KOPT-K1 (cell line): Measurements from ENCODE around the gene ZBTB48.

Source experiments
- H3K27ac ChIP-seq: fragments of 200-600 bp; sonication (generic); 2 replicates; pipeline ENCODE4 v1.5.1; 2016; ENCODE audit warnings: antibody characterized with exemption, mild to moderate bottlenecking, low read depth, low read length; ENCODE audit not compliant: poor library complexity, severe bottlenecking
- H3K36me3 ChIP-seq: fragments of 200-600 bp; sonication (generic); 2 replicates; pipeline ENCODE4 v1.5.1; 2017; ENCODE audit warnings: antibody characterized with exemption, mild to moderate bottlenecking, low read length, moderate library complexity; ENCODE audit not compliant: insufficient read depth
- H3K9me3 ChIP-seq: fragments of 200-600 bp; sonication (generic); 2 replicates; pipeline ENCODE4 v1.5.1; 2017; ENCODE audit warnings: antibody characterized with exemption, low read length, mild to moderate bottlenecking; ENCODE audit not compliant: insufficient read depth, poor library complexity, severe bottlenecking

Gene ZBTB48

DNA sequence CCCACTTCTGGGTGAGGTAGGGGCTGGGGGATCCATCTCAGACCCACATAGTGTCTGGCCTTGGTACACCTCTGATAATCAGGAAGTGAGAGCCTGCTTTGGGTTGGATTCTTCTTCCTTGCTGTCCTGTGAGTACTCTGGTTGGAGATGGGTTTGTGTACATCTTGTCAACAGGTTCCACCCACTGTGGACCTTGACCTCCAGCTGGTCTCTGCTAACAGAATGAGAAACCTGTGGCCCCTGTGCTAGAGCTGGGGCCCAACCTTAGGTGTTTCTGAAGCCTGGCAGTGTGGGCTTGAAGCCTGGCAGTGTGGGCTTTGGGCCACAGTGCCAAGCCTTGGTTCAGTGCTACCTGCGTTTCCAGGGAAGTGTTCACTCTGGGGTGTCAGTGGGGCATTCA lies 2.6 kb downstream of the ZBTB48 start:
- Histone ChIP-seq H3K36me3 (peaks cover 17% of the 10 kb centered on the region; the same call in 1 of the 2 replicates), H3K27ac (no peak overlapping the region), H3K9me3 (no peaks in the 10 kb centered on the region)

DNA sequence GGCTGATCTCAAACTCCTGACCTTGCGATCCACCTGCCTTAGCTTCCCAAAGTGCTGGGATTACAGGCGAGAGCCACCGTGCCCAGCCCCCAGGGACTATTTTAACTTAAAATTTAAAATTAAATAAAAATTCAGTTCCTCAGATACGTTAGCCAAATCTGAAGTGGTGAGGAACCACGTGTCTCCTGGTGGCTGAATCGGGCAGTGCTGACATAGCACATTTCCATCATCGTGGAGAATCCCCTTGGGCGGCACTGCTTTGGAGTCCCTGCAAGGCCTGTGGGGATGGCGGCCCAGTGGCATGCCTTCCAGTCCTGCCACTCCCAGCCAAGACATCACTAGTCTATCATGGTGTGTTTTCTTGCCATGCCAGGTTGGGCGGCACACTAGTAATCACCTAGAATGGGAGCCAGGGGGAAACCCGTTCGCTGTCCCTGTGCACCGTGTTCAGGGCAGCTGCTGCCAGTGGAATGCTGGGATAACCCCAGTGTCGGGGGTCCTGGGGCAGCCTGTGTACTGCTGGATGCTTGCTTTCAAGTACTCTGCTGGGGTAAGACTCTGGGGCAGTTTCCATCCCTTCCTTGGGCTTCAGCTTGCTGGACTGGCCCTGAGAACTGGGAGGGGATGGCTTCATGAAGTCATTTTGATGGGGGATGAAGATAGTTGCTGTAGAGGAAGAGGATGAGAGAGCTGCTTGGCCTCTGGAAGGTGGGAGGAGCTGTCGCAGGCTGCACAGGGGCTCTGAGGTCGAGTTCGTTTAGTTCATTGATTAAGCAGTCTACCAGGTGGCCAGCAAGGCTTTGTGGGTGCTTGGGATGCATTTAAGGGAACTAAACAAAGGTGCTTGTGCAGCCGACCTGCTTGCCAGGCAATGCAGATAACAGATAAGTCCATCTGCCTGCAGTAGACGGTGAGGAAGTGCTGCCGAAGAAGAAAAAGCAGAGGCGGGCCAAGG lies 4.6 kb downstream of the ZBTB48 start:
- H3K27ac ChIP-seq: no peak overlapping the region
- H3K36me3 ChIP-seq: peaks cover 37% of the 10 kb centered on the region
- no peaks in the 10 kb centered on the region for H3K9me3 ChIP-seq

DNA sequence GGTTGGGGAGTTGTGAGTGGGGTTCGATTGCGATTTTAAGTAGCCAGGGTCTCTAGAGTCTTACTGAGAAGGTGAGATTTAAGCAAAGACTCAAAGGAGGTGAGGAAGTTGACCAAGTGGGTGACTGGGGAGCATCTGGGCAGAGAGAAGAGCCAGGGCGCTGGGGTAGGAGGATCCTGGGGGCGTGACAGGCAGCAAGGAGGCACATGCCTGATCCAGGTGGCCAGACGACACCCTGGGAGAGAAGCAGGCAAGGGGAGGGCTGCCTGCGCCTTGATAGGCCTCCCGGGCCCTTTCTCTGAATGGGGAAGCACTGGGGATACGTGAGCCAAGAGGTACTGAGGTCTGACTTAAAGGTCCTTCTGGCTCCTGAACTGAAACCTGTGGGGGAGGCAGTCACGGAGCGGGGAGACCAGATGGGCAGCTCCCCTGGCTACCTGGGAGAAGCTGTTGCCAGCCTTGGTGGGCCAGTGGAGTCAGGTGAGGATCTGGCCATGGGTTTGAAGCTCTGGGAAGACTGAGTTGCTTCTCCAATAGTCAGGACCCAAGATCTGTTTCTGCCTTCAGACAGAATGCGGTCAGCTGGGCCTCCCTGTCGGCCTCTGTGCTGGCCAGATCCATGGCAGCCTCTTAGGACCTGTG lies 5.4 kb downstream of the ZBTB48 start:
- Histone ChIP-seq H3K36me3 (peaks cover 45% of the 10 kb centered on the region), H3K9me3 (no peaks in the 10 kb centered on the region), H3K27ac (no peak overlapping the region)

DNA sequence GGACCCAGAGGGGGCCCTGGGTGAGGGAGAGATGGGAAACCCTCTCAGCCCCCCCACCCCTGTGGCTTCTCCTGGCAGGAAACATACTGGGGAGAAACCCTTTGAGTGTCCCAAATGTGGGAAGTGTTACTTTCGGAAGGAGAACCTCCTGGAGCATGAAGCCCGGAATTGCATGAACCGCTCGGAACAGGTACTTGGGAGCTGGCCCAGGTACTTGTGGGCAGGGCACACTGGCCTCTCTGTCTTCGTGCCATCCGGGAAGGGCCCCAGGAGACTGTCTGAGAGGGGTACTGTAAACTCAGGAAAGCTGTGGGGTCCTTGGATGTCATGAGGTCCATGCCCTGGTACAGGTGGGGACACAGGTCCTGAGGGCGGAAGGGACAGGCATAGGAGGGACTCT lies 6.0 kb downstream of the ZBTB48 start:
- no peak overlapping the region for H3K27ac ChIP-seq
- no peaks in the 10 kb centered on the region for H3K9me3 ChIP-seq
- peaks cover 51% of the 10 kb centered on the region for H3K36me3 ChIP-seq

DNA sequence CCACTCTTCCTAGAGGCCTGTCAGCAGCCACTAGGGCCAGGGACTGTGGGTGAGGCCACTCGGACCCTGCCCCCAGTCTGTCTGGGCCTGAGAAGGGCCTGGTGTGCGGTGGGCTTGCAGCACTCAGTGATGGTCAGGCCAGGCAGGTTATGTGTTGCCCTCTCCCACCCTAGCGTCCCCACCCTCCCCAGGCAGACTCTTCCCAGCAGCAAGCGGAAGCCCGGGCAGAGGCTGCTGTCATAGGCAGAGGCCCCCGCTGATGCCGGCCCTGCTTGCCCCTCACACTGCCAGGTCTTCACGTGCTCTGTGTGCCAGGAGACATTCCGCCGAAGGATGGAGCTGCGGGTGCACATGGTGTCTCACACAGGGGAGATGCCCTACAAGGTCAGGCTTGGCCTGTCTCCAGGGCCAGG lies 6.6 kb downstream of the ZBTB48 start:
- Histone ChIP-seq H3K9me3 (no peaks in the 10 kb centered on the region), H3K36me3 (peaks cover 57% of the 10 kb centered on the region), H3K27ac (no peak overlapping the region)

DNA sequence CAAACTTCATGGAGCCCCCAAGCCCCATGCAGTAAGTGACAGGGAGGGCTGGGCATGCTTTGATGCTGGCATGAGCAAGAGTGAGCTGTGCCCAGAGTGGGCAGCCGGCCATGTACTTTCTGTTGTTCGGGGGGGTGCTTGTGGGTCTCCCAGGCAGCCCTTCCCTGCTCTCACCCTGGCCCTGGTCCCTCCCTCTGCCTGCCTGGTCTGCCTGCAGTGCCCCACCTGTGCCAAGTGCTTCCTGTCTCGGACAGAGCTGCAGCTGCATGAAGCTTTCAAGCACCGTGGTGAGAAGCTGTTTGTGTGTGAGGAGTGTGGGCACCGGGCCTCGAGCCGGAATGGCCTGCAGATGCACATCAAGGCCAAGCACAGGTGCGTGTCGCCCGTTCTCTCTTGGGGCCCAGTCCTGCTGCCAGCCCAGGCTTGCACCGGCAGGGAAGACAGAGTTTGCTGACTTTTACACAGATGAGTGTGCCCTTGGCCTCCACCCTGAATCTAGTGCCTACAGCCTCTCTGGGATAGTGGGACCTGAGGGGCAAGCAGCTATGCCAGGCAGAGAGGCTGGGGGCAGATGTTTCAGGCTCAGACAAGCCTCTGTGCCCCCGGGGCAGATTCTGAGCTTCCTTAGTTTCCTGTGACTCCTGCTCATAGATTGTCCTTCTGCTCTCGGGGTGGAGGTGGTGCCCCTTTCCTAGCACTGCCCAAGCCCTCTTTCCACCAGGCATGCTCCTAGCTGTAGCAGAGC lies 7.6 kb downstream of the ZBTB48 start:
- peaks cover 60% of the 10 kb centered on the region for H3K36me3 ChIP-seq
- no peak overlapping the region for H3K27ac ChIP-seq
- H3K9me3 ChIP-seq: no peaks in the 10 kb centered on the region

DNA sequence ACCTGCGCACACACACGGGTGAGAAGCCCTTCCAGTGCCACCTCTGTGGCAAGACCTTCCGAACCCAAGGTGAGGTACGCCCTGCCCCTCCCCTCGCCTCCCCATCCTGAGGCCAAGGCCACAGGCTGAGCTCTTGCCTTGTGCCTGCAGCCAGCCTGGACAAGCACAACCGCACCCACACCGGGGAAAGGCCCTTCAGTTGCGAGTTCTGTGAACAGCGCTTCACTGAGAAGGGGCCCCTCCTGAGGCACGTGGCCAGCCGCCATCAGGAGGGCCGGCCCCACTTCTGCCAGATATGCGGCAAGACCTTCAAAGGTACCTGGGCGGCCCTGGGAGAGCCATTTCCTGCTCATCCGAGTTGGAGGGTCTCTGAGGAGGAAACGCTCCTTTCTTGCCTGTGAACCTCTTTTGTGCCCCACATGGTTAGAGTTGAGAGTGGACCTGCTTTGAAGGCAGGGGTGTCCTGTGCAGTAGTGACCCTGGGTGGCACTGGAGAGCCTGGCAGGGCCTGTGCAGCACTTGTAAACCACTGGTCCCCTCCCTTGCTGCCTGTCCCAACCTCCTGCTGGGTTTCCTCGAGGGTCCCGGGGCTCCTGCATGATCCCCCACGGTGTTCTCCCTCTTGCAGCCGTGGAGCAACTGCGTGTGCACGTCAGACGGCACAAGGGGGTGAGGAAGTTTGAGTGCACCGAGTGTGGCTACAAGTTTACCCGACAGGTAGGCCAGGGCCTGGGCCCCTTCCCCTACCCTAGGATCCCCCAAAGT lies 8.5 kb downstream of the ZBTB48 start:
- H3K36me3 ChIP-seq: peaks cover 68% of the 10 kb centered on the region
- H3K9me3 ChIP-seq: no peaks in the 10 kb centered on the region
- H3K27ac ChIP-seq: no peak overlapping the region

DNA sequence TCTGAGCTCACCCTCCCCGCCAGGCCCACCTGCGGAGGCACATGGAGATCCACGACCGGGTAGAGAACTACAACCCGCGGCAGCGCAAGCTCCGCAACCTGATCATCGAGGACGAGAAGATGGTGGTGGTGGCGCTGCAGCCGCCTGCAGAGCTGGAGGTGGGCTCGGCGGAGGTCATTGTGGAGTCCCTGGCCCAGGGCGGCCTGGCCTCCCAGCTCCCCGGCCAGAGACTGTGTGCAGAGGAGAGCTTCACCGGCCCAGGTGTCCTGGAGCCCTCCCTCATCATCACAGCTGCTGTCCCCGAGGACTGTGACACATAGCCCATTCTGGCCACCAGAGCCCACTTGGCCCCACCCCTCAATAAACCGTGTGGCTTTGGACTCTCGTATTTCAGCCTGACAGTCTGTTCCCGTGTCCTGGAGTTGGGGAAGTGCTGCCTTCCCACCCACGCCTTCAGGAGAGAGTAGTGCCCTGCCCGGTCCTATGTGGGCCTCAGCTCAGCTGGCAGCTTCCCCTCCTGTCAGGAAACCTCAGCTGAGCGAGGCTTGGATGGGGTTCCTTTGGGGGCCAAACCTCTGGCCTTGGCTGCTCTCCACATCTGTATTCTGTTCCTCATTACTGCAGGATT lies 9.2 kb downstream of the ZBTB48 start:
- H3K27ac ChIP-seq: no peak overlapping the region
- H3K36me3 ChIP-seq: peaks cover 75% of the 10 kb centered on the region
- no peaks in the 10 kb centered on the region for H3K9me3 ChIP-seq

DNA sequence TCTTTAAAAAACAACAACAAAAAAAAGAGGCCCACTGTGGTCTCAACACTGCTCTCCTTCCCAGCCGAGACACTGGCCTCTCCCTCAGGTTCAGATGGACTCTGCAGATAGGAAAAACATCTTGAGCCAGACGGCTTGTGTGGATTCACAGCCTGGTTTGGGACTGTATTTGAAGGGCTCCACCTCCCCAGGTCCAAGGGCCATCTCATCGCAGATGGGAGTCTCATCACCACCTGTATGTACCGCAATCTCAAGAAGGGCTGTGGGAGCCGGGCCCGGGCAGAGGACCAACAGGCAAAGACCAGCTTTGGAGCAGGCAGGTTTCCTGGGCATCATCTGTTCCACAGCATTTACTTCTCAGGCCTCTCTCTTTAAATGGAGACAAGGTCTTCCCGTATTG lies 10.3 kb downstream of the ZBTB48 start:
- Histone ChIP-seq H3K9me3 (no peaks in the 10 kb centered on the region), H3K27ac (no peak overlapping the region), H3K36me3 (peaks cover 86% of the 10 kb centered on the region)

DNA sequence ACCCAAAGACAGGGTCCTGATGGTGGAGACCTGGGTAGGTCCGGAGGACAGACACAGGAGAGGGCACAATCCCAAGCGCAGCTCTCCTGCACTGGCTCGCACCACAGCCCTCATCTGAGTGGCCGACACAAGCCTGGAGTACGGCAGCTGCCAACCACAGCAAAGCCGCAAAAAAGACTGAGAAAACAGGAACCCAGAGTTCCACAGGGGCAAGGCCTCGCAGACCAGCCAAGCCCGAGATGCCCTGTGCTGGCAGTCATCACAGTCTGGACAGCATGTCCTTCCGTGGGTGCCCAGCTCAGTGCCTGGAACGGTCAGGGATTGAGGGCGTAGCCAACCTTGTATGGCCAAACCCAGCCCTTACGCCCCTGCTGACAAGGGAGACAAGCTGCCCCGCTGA lies 11.4 kb downstream of the ZBTB48 start:
- Histone ChIP-seq H3K9me3 (no peaks in the 10 kb centered on the region), H3K36me3 (peaks cover 97% of the 10 kb centered on the region)

DNA sequence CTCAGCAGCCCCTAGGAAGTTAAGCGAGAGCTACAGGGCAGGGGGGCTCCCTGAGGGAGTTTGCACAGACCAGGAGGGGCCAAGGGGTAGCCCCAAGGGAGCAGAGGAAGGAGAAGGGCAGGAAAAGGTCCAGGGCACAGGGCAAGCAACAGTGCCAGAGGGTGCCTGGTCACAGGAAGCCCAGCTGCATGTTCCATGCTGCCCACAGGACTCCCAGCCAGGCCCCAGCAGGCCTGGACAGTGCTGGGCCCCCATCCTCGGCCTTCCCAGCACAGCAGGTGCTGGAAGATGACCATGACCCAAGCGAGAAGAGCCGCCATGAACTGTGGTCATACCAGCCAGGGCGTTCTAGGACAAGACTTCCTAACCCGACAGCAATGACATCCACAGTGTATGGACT lies 11.8 kb downstream of the ZBTB48 start:
- Histone ChIP-seq H3K9me3 (no peaks in the 10 kb centered on the region), H3K27ac (no peak overlapping the region), H3K36me3 (peaks cover 100% of the 10 kb centered on the region)

More for the DNA sequence above, 11.4 kb downstream of the ZBTB48 start:
- H3K27ac ChIP-seq: no peak overlapping the region

DNA sequence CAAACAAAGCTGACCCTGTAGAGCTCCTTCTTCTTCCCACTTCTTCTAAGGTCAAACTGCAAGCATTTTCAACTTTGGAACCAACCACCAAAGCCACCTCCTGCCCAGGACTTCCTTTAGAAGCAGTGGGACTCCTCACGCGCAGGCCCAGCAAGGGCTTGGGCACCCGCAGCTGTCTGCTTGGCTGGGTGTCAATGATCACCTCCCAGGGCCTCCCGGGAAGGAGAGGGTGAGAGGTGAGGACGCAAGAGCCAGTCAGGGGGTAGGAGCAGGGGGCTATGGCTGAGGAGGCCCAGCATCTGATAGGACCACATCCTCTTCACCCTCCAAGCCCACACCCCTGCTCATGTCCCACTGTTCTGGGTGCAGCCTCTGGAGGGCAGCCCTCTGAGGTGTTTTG lies 12.6 kb downstream of the ZBTB48 start:
- Histone ChIP-seq H3K36me3 (peaks cover 100% of the 10 kb centered on the region), H3K27ac (no peak overlapping the region), H3K9me3 (no peaks in the 10 kb centered on the region)

DNA sequence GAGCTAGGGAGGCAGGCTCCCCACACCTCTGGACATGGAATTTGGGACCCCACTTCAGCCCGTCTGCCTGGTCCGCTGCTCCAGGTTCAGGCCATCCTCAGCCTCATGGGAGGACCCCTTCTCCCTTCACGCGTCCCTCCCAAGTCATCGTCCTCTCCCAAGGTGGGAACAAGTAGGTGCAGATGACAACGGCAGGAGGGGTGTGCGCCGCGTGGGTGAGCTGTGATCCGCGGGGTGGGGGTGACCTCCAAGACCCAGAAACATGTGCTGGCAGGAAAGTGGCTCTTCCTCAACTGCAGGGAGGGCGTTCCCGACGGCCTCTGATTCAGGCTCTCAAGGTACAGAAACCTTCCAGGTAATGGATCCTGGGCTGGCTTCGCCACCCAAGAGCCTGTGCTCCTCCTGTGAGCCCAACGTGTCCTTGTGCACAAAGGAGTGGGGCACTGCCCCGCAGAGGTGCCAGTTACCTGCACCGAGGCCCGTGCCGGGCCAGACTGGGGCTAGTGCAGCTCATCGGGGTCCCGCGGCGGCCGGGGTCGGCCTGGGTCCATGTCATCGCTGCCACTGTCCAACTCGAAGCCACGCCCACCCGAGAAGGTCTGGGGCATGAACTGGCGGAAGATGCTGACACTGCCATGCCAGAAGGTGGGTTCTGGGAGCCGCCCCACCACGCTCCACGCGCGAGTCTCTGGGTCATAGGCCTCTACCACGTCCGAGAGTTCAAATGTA lies 13.2 kb downstream of the ZBTB48 start:
- Histone ChIP-seq H3K27ac (no peak overlapping the region), H3K36me3 (peaks cover 100% of the 10 kb centered on the region), H3K9me3 (no peaks in the 10 kb centered on the region)

DNA sequence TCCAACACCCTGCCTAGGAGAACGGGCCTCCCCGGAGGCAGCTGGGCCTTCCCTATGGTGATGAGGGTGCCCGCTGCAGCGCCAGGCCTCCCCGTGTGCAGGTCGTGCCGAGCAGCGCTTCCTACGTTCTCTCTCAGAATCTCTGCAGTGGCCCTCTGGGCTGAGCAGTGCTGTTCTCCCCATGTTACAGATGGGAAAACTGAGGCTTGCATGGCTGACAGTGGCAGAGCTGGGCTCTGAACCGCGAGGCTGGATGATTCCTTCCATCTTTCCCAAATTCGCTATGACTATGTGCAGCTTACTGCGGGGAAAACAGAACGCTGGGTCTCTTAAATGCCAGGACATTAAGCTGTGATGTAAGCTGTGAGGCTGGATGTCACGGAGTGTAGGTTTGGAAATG lies 14.0 kb downstream of the ZBTB48 start:
- Histone ChIP-seq H3K36me3 (peaks cover 97% of the 10 kb centered on the region), H3K9me3 (no peaks in the 10 kb centered on the region), H3K27ac (no peak overlapping the region)
